ENCODE measurements around the gene PLEKHA4.

The PLEKHA4 gene

GRCh38 chr19:48867746-48868113 is 687 bp downstream of the PLEKHA4 start:
- TF ChIP-seq POLR2A (IDR thresholded peaks at IDR 0.05; ENCODE audit: low read depth, low read length) = no peak
- no peak for TF ChIP-seq SPI1 (IDR thresholded peaks at IDR 0.05; ENCODE audit: low read depth, low read length)
- no peak for TF ChIP-seq POLR2AphosphoS5 (IDR thresholded peaks at IDR 0.05; ENCODE audit: low read depth, low read length)
- no peak for DNase-seq (ENCODE audit: insufficient read length, low spot score)
- FAIRE-seq = no peak

- FAIRE-seq = no peak
- no peak for DNase-seq (ENCODE audit: insufficient read length, low spot score)
- TF ChIP-seq TAF1 (IDR thresholded peaks at IDR 0.05; ENCODE audit: low read depth, low read length) (no peak), PAX5 (IDR thresholded peaks at IDR 0.05; ENCODE audit: insufficient read depth, low read length, severe bottlenecking) (no peak), POLR2AphosphoS5 (IDR thresholded peaks at IDR 0.05; ENCODE audit: low read depth, low read length) (no peak), POLR2A (IDR thresholded peaks at IDR 0.05; ENCODE audit: low read depth, low read length) (no peak), POU2F2 (IDR thresholded peaks at IDR 0.05; ENCODE audit: low read depth, low read length) (no peak), SPI1 (IDR thresholded peaks at IDR 0.05; ENCODE audit: low read depth, low read length) (no peak)
These were observed 1.2 kb downstream of the PLEKHA4 start for GRCh38 chr19:48867123-48867745.

GRCh38 chr19:48866692-48867091 is 1.7 kb downstream of the PLEKHA4 start:
- DNase-seq (ENCODE audit: insufficient read length, low spot score) = no peak
- TF ChIP-seq POU2F2 (IDR thresholded peaks at IDR 0.05; ENCODE audit: low read depth, low read length) (no peak), PAX5 (IDR thresholded peaks at IDR 0.05; ENCODE audit: insufficient read depth, low read length, severe bottlenecking) (no peak)
- no peak for FAIRE-seq

GRCh38 chr19:48862827-48863226 is 5.6 kb downstream of the PLEKHA4 start:
- no peak for DNase-seq (ENCODE audit: insufficient read length, low spot score)
- TF ChIP-seq POU2F2 (IDR thresholded peaks at IDR 0.05; ENCODE audit: low read depth, low read length) = no peak
- no peak for TF ChIP-seq POLR2AphosphoS5 (IDR thresholded peaks at IDR 0.05; ENCODE audit: low read depth, low read length)
- no peak for TF ChIP-seq SPI1 (IDR thresholded peaks at IDR 0.05; ENCODE audit: low read depth, low read length)
- no peak for TF ChIP-seq POLR2A (IDR thresholded peaks at IDR 0.05; ENCODE audit: low read depth, low read length)
- no peak for TF ChIP-seq PAX5 (IDR thresholded peaks at IDR 0.05; ENCODE audit: insufficient read depth, low read length, severe bottlenecking)
- no peak for TF ChIP-seq TAF1 (IDR thresholded peaks at IDR 0.05; ENCODE audit: low read depth, low read length)
- no peak for FAIRE-seq

- DNase-seq (ENCODE audit: insufficient read length, low spot score) (no peak), FAIRE-seq (no peak)
- TF ChIP-seq SPI1 (IDR thresholded peaks at IDR 0.05; ENCODE audit: low read depth, low read length) = no peak
- TF ChIP-seq TAF1 (IDR thresholded peaks at IDR 0.05; ENCODE audit: low read depth, low read length) = no peak
These were observed 7.1 kb downstream of the PLEKHA4 start for GRCh38 chr19:48861313-48861712.

- peak; percentile 87 for FAIRE-seq
- no peak for TF ChIP-seq POU2F2 (IDR thresholded peaks at IDR 0.05; ENCODE audit: low read depth, low read length)
- TF ChIP-seq SPI1 (IDR thresholded peaks at IDR 0.05; ENCODE audit: low read depth, low read length) = no peak
- TF ChIP-seq POLR2AphosphoS5 (IDR thresholded peaks at IDR 0.05; ENCODE audit: low read depth, low read length) = no peak
- TF ChIP-seq PAX5 (IDR thresholded peaks at IDR 0.05; ENCODE audit: insufficient read depth, low read length, severe bottlenecking) = no peak
- no peak for TF ChIP-seq TAF1 (IDR thresholded peaks at IDR 0.05; ENCODE audit: low read depth, low read length)
- TF ChIP-seq POLR2A (IDR thresholded peaks at IDR 0.05; ENCODE audit: low read depth, low read length) = no peak
- DNase-seq (ENCODE audit: insufficient read length, low spot score) = peak; percentile 78
These were observed 8.5 kb downstream of the PLEKHA4 start for GRCh38 chr19:48859711-48860572.

- TF ChIP-seq POLR2AphosphoS5 (IDR thresholded peaks at IDR 0.05; ENCODE audit: low read depth, low read length) (no peak), PAX5 (IDR thresholded peaks at IDR 0.05; ENCODE audit: insufficient read depth, low read length, severe bottlenecking) (no peak), POU2F2 (IDR thresholded peaks at IDR 0.05; ENCODE audit: low read depth, low read length) (no peak), SPI1 (IDR thresholded peaks at IDR 0.05; ENCODE audit: low read depth, low read length) (no peak)
- DNase-seq (ENCODE audit: insufficient read length, low spot score) = peak; percentile 77
- FAIRE-seq = peak; percentile 80
These were observed 9.3 kb downstream of the PLEKHA4 start for GRCh38 chr19:48858984-48859710.

- TF ChIP-seq POU2F2 (IDR thresholded peaks at IDR 0.05; ENCODE audit: low read depth, low read length) (no peak), POLR2AphosphoS5 (IDR thresholded peaks at IDR 0.05; ENCODE audit: low read depth, low read length) (no peak), TAF1 (IDR thresholded peaks at IDR 0.05; ENCODE audit: low read depth, low read length) (no peak), POLR2A (IDR thresholded peaks at IDR 0.05; ENCODE audit: low read depth, low read length) (no peak), SPI1 (IDR thresholded peaks at IDR 0.05; ENCODE audit: low read depth, low read length) (no peak), PAX5 (IDR thresholded peaks at IDR 0.05; ENCODE audit: insufficient read depth, low read length, severe bottlenecking) (no peak)
- FAIRE-seq (no peak), DNase-seq (ENCODE audit: insufficient read length, low spot score) (no peak)
These were observed 11.5 kb downstream of the PLEKHA4 start for GRCh38 chr19:48856921-48857320.

- no peak for TF ChIP-seq POLR2AphosphoS5 (IDR thresholded peaks at IDR 0.05; ENCODE audit: low read depth, low read length)
- no peak for TF ChIP-seq POLR2A (IDR thresholded peaks at IDR 0.05; ENCODE audit: low read depth, low read length)
- TF ChIP-seq SPI1 (IDR thresholded peaks at IDR 0.05; ENCODE audit: low read depth, low read length) = no peak
- no peak for TF ChIP-seq TAF1 (IDR thresholded peaks at IDR 0.05; ENCODE audit: low read depth, low read length)
- no peak for TF ChIP-seq PAX5 (IDR thresholded peaks at IDR 0.05; ENCODE audit: insufficient read depth, low read length, severe bottlenecking)
- TF ChIP-seq POU2F2 (IDR thresholded peaks at IDR 0.05; ENCODE audit: low read depth, low read length) = no peak
- no peak for DNase-seq (ENCODE audit: insufficient read length, low spot score)
- FAIRE-seq = no peak
These were observed 14.3 kb downstream of the PLEKHA4 start for GRCh38 chr19:48854103-48854502.
